NCI-H774 (cell line): ENCODE measurements around the gene EFNA5.

Experiments
- DNase-seq: peaks from one replicate; lab custom pipeline; 2025; lab: John Stamatoyannopoulos, UW

Gene EFNA5

DNA sequence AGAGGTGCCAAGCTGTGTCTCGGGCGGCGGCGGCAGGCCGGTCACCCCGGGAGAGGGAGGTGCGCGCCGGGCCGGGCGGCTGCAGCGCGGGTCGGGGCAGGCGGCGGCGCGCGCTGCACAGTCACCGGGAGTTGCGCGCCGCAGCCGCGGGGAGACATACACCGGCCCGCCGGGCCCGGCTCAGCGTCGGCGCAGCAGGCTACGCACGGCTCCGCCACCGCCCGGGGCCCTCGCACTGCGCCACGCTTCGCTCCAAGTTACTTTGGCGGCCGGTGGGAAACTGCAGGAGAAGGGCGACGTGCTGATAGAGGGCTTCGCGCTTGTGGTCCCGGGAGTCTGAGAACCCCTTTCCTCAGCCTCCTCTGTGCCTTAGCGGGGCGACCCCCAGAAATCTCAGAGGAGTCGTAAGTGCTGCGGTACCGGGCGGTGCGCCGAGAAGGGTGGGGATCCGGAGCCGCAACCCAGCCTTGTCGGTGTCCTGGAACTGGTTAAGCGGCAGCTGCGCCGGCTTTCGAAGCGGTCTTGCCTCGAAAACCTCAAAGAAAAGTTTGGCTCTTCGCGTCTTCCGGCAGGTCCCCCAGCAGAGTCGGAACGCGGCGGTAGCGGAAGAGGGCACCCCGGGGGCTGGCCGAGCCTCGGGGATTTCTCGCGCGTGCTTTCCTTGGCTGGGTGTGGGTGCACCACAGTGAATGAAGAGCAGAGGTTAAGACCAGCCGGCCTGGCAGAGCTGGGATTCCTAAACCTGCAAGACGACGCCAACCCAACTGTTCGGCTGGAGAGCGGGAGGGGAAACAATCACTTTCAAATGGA is at the start of gene EFNA5:
EFNA5 (minus strand) TSS at position 6 of the 810 bp plus-strand sequence.
- DNase-seq = peak; percentile 46

DNA sequence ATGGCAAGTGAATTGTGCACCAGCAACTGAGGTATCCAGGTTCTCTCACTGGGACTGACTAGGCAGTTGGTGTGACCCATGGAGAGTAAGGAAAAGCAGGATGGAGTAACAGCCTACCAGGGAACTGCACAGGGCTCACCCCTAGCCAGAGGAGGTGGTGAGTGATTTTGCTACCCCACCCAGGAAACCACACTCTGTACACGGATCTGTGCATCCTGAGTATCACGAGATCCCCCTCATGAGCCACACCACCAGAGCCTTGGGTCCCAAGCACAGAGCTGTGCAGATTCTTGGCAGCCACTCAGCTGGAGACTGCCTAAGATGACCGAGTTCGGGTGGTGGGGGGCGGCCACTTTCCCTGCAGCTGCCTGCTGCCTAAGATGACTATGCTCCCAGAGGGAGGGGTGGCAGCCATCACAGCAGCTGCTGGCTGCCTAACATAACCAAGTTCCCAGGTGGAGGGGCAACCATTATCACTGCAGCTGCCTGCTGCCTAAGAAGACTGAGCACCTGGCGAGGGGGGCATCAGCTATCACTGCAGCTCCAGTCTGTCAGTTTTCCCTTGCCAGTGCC is 48.4 kb upstream of the EFNA5 start:
- no peak for DNase-seq

DNA sequence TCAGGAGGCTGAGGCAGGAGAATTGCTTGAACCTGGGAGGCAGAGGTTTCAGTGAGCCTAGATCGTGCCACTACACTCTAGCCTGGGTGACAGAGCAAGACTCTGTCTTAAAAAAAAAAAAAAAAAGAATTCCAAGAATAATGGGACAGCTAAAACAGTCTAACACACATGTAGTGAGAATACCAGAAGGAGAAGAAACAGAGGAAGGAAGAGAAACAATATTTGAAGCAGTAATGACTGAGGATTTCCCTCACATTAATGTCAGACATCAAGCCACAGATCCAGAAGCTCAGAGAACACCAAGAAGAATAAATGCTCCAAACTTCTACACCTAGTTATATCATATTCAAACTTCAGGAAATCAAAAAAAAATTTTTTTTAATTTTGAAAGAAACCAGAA is 47.1 kb upstream of the EFNA5 start:
- DNase-seq = no peak

- DNase-seq = no peak
These were observed 42.5 kb upstream of the EFNA5 start for GRCh38 chr5:107713228-107713627.

GRCh38 chr5:107712359-107712870 is 41.7 kb upstream of the EFNA5 start:
- DNase-seq = no peak

GRCh38 chr5:107705402-107706014 is 34.8 kb upstream of the EFNA5 start:
- DNase-seq = no peak

- DNase-seq = no peak
These were observed 34.1 kb upstream of the EFNA5 start for GRCh38 chr5:107704681-107705401.

DNA sequence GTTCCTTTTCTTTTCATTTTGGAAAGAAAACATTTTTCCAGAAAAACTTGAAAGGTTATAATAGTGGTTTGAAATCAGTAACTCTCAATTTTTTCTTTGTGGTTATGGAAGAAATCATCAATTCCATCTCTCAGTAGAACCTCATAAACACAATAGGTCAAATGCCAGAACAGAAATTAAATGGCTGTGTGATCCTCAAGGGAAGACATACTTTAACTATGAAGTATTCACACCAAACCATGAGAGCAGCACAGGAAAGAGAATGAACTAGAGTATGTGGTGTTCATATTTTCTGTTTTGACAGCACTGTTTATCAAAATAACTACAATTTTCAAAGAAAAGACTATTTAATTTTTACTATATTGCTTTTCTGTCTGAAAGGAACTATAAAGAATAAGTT is 29.7 kb upstream of the EFNA5 start:
- no peak for DNase-seq

- DNase-seq = no peak
These were observed 28.7 kb upstream of the EFNA5 start for GRCh38 chr5:107699425-107699824.

- no peak for DNase-seq
These were observed 27.5 kb upstream of the EFNA5 start for GRCh38 chr5:107698286-107698685.

GRCh38 chr5:107696498-107696897 is 25.8 kb upstream of the EFNA5 start:
- DNase-seq = no peak

GRCh38 chr5:107696080-107696479 is 25.3 kb upstream of the EFNA5 start:
- no peak for DNase-seq

DNA sequence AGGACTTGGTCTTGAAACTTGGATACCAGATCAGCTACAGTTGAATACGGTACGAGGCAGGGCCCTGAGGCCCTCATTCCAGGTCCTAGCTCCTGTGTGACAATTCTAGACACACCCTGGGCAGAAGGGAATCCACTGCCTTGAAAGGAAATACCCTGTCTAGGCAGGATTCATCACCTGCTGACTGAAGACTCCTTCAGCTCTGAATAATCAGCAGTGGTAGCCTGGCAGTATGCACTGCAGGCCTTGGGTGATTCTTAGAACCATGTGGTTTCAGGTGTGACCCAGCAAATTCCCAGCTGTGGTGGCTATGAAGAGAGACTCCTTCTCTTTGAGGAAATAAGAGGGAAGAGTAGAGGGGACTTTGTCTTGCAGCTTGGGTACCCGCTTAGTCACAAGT is 17.2 kb upstream of the EFNA5 start:
- DNase-seq = no peak

DNA sequence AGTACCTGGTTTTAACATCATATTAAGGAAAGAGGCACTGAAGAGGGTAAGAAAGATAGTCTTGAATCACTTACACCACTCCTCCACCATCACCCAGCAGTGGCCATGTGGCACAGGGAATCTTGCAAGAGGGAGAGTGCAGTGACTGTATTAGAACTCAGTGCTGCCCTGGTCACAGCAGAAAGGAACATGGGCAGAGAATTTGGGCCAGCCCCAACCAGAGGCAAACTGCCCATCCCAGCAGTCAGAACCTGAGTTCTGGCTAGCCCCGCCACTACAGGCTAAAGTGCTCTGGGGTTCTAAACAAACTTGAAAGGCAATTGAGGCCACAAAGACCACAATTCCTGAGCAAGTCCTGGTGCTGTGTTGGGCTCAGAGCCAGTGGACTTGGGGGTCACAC is 16.7 kb upstream of the EFNA5 start:
- no peak for DNase-seq

GRCh38 chr5:107682533-107682932 is 11.8 kb upstream of the EFNA5 start:
- peak; percentile 8 for DNase-seq

- no peak for DNase-seq
These were observed 10.1 kb upstream of the EFNA5 start for GRCh38 chr5:107680799-107681198.

- no peak for DNase-seq
These were observed 9.4 kb upstream of the EFNA5 start for GRCh38 chr5:107680099-107680498.

DNA sequence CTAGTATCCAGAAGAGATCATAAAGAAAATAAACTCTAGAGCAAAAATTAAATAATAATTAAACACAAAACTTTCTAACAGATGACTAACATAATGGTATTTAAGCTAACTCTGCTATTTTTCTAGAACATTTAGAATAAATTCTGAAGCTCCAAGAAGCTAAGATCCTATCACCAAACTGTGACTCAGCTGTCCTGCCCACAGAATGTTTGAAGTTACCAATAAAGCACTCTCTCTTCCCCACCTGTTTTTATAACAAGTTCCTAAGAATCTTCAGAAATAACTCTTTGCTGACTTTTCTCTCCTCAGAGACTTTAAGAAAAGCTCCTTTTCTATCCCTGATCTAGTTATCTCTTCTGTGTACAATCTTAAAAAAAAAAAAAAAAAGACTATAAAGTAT is 6.0 kb upstream of the EFNA5 start:
- no peak for DNase-seq

DNA sequence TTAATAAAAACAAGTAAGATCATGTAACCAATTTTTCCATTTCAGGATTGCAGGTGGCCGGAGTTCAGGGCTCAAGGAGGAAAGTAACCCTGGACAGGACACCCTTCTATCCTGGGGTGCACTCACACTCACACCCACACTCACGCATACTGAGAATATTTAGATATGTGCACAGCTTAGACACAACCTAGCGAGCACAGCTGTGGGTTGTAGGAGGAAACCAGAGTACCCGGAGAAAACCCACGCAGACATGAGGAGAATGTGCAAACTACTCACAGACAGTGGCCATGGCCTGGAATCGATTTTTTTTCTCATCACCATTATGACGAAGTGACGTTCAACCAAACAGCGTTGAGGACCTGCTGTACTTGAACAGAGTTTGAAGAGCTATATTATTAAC is 4.5 kb upstream of the EFNA5 start:
- no peak for DNase-seq

GRCh38 chr5:107674655-107675054 is 3.9 kb upstream of the EFNA5 start:
- no peak for DNase-seq

- peak; percentile 88 for DNase-seq
These were observed 2.8 kb upstream of the EFNA5 start for GRCh38 chr5:107673368-107674136.

DNA sequence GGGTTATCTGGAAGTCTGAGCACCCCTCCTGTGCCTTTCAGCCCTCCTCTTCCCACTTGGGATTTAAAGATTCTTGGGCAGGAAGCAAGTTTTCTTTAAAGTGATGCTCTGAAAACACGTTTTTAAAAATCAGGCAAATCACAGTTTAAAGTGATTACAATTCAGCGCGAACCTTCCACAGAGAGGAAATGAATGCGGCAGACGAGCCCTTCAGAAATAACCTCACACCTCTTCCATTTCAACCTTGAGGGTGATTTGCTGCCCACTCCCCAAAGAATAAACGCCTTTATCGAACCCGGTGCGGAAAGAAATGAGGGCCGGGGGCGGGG is 2.3 kb upstream of the EFNA5 start:
- DNase-seq = no peak
